Left ventricle myocardium inferior (tissue), 1 donor: ENCODE results near the gene SLC16A12. TPM values are rescaled to one million over a fixed set of nuclear protein-coding genes. Genes with fewer than 3 reads are reported as not detected.

ENCODE experiments used
- DNase-seq: peaks from one replicate; pipeline ENCODE4 v3.0.0-alpha.2; 2020
- H3K27ac ChIP-seq: fragments of 200-600 bp; replicated peaks from 2 replicates; pipeline ENCODE4 v1.8.0; 2021
- H3K27me3 ChIP-seq: fragments of 200-600 bp; 2 replicates; pipeline ENCODE4 v1.8.0; 2021; ENCODE audit warnings: low read depth
- H3K36me3 ChIP-seq: fragments of 200-600 bp; 2 replicates; pipeline ENCODE4 v1.8.0; 2021
- H3K4me1 ChIP-seq: fragments of 200-600 bp; 2 replicates; pipeline ENCODE4 v1.8.0; 2021
- H3K4me3 ChIP-seq: fragments of 200-600 bp; 2 replicates; pipeline ENCODE4 v1.8.0; 2021; ENCODE audit warnings: mild to moderate bottlenecking, moderate library complexity
- H3K9me3 ChIP-seq: fragments of 200-600 bp; replicated peaks from 2 replicates; pipeline ENCODE4 v1.8.0; 2021
- CTCF ChIP-seq: fragments of 200-600 bp; IDR thresholded peaks from 2 replicates; pipeline ENCODE4 v1.8.0; 2021; ENCODE audit warnings: antibody characterized with exemption, mild to moderate bottlenecking, borderline replicate concordance
- intact Hi-C: fragments of 100-400 bp; cut with micrococcal nuclease; formaldehyde crosslinking; loops from one replicate; pipeline ENCODE4 v1.11.0; 2022
- total RNA-seq: library from RNA; stranded (reverse); fragmentation: NEBNext Ultra II Directional; extraction: Animal tissue kit (Norgen Biotek cat#: 25700); gene quantifications from one replicate; pipeline ENCODE4 v1.2.1, GENCODE V29; 2021
- donor health status: DM: no; HTN: yes; CAD: no; lungs with severe emphysema.

The SLC16A12 gene
- total RNA-seq, 1 donor from 2014 or later = 2.0 TPM

- intact Hi-C loops = no loop called here
Observed at GRCh38 chr10:89494575-89494974, 40.8 kb downstream of the SLC16A12 start.

GRCh38 chr10:89494068-89494467, 41.3 kb downstream of the SLC16A12 start:
- no peak overlapping the region for H3K4me3 ChIP-seq
- H3K27me3 ChIP-seq = no peaks in the 10 kb centered on the region
- no peaks in the 10 kb centered on the region for H3K9me3 ChIP-seq
- H3K36me3 ChIP-seq = no peaks in the 10 kb centered on the region
- no peak for DNase-seq
- H3K4me1 ChIP-seq = peaks cover 24% of the 10 kb centered on the region
- no peak for TF ChIP-seq CTCF
- peak overlapping the region; percentile 77 for H3K27ac ChIP-seq
- intact Hi-C loops = no loop called here

More at GRCh38 chr10:89494575-89494974, 40.8 kb downstream of the SLC16A12 start:
- Histone ChIP-seq H3K4me3 (no peak overlapping the region), H3K27me3 (no peaks in the 10 kb centered on the region), H3K9me3 (no peaks in the 10 kb centered on the region), H3K4me1 (peaks cover 24% of the 10 kb centered on the region), H3K27ac (peak overlapping the region; percentile 77), H3K36me3 (no peaks in the 10 kb centered on the region)
- no peak for TF ChIP-seq CTCF
- no peak for DNase-seq

- H3K9me3 ChIP-seq = no peaks in the 10 kb centered on the region
- no peaks in the 10 kb centered on the region for H3K36me3 ChIP-seq
- TF ChIP-seq CTCF = no peak
- peaks cover 24% of the 10 kb centered on the region for H3K4me1 ChIP-seq
- no peaks in the 10 kb centered on the region for H3K27me3 ChIP-seq
- no peak overlapping the region for H3K4me3 ChIP-seq
- H3K27ac ChIP-seq = peak overlapping the region; percentile 17
- DNase-seq = no peak
- intact Hi-C loops = no loop called here
Observed at GRCh38 chr10:89491932-89492331, 43.5 kb downstream of the SLC16A12 start.

GRCh38 chr10:89490596-89491335, 44.6 kb downstream of the SLC16A12 start:
- Histone ChIP-seq H3K4me1 (peaks cover 24% of the 10 kb centered on the region), H3K27ac (peak overlapping the region; percentile 17), H3K27me3 (no peaks in the 10 kb centered on the region), H3K4me3 (no peak overlapping the region), H3K36me3 (no peaks in the 10 kb centered on the region), H3K9me3 (no peaks in the 10 kb centered on the region)
- TF ChIP-seq CTCF = no peak
- intact Hi-C loops = no loop called here
- DNase-seq = no peak

- Histone ChIP-seq H3K27ac (peak overlapping the region; percentile 83), H3K9me3 (no peaks in the 10 kb centered on the region), H3K4me3 (no peak overlapping the region), H3K36me3 (no peaks in the 10 kb centered on the region), H3K4me1 (peaks cover 62% of the 10 kb centered on the region), H3K27me3 (no peaks in the 10 kb centered on the region)
- intact Hi-C loops = no loop called here
- TF ChIP-seq CTCF = no peak
- DNase-seq = no peak
Observed at GRCh38 chr10:89482256-89482655, 53.1 kb downstream of the SLC16A12 start.
